ENCODE measurements around the gene RREB1.

Gene RREB1

DNA sequence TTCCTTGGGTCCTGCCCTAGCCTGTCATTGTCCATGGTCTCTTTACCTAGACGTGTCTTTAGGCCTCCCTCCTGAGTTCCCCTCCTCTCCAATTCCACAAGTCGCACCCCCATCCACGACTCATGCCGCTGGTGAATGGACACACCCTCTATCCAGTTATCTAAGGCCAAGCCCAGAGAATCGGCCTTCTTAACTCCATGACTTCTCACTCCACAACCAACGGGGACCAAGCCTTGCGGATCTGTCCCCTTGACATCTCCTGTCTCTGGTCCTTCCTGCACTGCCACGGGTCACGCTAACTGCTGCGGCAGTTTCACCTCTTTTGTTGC is 7.0 kb upstream of the RREB1 start:
- no peak for DNase-seq

DNA sequence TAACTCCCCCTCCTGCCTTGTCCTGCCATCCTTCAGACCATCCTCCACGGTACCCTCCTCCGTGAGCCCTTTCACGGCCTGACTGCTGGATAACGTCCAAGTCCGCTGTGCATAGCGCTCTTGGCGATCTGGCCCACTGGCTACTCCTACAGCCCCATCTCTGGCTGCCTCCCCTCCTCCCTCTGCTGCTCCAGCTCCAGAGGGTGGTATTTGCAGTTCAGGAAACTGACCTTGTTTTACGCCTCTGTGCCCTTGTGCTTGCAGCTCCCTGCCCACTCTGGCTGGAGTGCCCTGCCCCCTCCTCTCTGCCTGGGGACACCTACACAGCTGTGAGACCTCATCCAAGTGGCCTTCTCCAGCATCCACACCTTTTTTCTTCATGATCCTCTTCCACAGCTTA is 6.5 kb upstream of the RREB1 start:
- DNase-seq = no peak

DNA sequence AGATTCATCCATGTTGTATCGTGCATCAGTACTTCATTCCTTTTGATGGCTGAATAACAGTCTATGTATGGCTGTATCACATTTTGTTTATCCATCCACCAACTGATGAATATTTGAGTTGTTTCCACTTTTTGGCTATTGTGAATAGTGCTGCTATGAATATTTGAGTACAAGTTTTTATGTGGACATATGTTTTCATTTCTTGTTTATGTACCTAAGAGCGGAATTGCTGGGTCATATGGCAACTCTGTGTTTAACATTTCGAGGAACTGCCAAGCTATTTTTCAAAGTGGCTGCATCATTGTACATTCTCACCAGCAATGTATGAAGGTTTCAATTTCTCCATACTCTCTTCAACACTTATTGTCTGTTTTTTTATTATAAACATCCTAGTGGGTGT is 3.0 kb upstream of the RREB1 start:
- DNase-seq = no peak

DNA sequence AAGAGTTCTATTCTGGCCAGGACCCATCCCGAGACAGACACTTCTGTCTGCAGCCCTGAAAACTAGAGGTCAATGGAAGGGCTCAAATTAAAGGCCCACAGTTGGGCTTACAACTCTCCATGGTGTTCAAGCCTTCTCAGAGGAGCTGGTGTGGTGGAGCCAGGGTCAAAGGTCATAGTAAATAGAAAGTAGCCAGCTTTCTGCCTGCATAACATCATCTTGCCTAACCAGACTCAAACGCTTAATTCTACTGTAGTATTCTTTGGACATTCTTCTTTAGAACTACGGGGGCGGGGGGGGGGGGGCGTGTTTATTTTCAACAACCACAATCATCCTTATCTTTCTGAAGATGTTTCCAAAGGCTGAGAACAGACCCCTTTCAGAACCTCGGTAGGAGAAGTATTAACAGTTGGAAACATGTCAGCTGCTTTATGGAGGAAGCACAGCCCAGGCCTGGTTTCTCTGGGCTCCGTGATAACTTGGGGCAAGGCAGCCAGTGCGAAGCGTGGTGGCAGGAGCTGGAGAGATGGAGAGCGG is 1.5 kb upstream of the RREB1 start:
- DNase-seq = no peak

DNA sequence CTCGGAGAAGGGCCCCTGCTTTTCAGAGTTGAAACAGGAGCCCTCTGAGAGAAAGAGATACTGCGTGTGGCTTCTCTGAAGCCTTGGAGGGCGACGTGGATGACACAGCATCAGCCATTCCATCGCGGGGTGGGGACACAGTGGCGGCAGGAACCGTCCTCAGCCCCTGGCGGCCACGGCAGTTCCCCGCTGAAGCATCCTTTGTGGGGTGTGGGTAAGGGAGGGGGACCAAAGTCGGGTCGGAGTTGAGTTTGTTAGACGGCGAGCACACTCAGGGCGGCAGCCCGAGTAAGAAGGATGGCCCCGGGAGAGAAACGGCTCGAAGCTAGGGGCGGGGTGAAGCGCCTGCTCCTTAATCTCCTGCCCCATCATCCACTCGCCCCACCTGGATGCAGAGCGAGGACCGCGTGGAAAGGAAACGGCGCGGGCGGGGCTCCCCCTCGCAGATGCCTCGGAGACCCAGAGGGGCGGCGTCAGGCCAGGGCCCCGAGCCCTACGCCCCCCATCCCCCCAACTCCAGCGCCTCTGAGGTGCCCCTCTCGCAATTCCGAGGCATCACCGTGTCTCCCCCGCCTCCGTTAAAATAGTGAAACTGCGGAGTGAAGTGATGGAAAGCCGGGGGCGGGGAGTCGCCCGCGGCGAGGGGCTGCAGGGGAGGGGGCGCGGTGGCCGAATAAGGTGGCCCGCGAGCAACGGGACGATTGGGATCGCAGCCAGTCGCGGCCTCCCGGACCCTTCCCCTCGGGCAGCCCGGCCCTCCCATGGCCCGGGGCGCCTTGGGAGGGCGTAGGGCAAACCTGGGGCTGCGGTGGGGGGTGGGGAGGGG is 796 bp upstream of the RREB1 start:
- no peak for DNase-seq

DNA sequence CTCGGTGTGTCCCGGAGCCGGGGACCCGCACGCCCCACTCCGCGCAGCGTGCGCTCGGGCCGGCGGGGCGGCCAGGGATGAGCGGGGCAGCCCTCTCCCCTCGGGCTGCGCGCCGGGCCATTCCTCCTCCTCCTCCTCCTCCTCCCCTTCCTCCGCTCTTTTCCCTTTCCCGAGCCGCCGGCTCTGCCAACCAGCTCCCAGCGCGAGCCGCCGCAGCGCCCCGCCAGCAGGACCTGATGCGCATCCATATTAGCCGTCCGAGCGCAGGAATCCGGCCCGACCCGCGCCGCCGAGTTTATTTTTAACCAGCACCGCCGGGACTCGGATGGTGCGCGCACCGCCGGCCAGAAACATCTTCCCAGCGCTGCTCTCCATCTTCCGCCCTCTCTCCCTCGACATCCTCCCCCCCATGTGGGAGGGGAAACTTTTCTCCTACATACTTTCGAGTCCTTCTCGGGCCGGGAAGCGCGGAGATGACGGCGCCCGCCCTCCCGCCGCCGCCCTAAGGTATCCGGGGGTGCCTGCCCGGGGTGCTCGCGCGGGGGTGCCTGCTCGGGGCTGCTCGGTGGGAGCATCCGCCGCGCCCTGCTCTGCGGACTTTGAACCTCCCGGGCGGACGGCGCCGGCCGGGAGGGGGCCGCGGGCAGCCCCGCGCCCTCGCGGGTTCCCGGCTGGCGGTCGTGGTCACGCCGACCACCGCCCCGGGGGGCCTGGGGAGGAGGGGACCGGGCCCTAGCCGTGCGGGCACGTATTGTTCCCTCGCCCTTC is 619 bp downstream of the RREB1 start:
- peak; percentile 40 for DNase-seq

DNA sequence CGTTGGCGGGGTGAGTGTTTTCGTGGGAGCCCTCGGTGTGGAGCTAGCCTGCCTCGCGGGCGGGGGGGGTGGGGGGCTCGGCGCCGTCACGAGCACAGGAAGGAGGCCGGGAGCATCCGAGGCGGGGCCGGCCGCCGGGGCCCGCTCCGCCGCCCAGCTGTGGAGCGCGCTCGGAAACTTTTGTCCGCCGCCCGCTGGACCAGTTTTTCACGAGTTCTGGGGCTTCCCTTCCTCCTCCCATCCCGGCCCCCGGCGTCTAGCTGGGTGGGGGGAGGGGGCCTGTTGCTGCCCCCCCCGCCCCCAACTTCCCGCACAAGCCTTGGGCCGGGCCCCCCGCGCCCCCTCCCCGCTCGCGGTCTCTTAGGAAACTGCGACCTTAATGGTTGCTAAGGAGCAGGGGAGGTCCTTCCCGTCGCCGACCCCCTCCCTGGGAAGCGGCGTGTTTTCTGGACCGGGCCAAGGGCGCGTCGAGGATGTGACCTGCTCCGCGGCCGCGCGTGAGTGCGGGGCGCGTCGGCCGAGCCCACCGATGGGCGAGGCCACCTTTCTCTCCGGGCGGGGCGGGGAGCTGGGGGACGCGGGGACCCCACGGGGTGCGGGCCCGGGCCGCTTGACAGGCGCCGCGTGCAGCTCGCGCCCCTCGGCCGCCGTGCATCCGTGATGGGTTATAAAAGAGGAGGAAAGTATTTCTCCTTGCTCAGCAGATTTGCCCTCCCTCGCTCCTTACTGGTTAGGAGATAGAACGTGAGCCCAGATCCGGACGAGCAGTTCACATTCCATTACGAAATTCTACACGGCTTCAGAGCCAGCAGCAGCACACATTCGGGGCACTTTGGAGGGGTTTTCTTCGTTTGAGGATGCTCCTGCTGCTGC is 1.4 kb downstream of the RREB1 start:
- peak; percentile 45 for DNase-seq

DNA sequence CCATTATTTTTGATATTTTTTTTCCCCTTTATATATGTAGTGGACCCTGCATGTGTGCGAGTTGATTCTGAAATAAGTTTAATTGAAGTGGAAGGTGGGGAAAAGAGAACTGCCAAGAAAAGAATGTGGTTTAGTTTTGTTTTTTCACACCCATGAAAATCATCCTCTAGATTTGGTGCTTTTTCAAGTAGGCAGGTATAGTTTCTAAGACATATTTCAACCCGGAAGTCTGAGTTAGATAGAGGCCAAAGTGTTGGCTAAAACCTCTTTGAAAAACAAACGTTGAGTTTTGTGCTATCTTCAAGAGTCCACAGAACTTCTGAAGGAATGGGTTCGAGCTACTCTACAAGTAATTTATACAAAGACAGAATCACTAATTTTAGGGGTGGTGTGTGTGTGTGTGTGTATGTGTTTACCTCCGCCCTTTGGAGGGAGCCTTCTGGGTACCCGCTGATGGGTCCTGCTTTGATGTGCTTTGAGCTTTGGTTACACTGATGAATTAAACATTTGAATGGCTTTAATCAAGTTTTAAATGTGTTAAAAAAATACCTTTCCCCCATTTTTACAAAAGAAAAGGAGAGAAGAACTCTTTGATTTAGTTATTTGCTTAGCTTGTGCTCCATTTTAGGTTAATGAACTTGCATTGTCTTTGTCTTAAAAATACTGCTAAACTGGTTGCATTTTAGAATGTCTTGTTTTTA is 2.5 kb downstream of the RREB1 start:
- DNase-seq = no peak

DNA sequence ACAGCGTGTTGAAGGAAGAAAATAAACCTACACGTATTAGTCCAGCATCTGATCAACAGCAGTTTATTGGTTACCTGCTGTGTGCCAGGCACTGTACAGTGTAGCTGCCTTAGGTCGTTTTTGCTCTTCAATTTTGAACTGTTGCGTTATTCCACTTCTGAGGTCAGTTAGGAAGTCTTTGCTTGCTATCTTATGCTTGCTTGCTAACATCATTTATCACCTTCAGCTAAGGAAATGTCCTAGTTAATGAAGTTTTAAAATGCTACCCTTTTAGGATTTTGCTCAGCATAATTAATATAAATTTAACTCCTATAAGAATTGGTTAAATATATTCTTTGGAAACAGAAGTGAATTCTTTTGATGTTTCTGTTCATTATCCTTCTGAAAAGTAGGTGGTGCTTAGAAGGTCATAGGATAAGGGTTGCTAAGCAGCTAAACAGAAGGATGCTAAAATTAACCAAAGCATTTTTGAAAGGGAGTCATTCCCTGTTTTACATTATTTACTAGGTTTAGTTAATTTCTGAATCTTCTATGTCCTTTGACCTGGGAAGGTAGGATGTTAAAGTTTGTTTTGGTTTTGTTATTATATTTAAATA is 3.4 kb downstream of the RREB1 start:
- DNase-seq = no peak

DNA sequence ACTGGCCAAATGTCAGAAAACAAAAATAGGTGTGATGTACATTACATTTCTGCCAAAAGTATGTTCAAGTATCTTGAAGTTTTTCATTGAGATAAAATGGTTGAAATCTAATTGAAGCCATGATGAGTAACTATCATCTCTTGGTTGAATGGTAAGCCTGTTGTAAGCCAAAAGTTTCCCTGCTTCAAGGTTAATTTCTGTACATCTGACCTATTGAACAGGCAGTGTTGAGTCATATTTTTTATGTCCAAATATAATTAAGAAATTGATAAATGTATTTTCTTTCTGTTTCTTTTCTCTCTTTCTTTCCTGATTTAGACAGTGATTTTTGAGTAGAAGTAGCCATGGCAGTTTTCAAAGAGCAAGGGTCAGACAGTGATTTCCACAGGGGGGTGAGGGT is 4.4 kb downstream of the RREB1 start:
- DNase-seq = no peak

DNA sequence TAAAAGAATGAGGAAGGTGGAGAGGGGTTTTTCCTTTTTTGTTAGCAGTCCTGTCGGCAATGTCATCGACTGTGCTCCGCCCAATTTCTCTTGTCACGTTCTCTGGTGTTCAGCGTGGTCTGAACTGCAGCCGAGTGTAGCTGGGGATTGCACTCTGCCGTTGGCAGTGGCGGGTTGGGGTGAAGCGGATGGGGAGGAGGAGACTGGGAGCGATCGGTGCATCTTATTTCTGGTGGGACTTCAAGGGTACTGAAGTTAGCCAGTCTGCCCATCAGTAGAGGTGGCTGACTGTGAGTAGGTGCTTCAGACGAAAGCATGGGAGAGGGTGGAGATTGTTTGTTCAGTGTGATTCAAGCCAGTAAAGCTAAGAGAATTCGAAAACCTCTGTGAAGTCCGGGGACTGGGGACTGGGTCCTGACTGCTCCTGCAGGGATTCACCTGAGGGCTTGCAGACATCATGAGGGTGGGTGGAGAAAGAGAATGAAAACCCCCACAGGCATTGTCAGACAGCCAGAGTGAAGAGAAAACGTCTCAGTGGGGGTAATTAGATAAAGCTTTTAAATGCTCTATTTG is 5.1 kb downstream of the RREB1 start:
- no peak for DNase-seq

DNA sequence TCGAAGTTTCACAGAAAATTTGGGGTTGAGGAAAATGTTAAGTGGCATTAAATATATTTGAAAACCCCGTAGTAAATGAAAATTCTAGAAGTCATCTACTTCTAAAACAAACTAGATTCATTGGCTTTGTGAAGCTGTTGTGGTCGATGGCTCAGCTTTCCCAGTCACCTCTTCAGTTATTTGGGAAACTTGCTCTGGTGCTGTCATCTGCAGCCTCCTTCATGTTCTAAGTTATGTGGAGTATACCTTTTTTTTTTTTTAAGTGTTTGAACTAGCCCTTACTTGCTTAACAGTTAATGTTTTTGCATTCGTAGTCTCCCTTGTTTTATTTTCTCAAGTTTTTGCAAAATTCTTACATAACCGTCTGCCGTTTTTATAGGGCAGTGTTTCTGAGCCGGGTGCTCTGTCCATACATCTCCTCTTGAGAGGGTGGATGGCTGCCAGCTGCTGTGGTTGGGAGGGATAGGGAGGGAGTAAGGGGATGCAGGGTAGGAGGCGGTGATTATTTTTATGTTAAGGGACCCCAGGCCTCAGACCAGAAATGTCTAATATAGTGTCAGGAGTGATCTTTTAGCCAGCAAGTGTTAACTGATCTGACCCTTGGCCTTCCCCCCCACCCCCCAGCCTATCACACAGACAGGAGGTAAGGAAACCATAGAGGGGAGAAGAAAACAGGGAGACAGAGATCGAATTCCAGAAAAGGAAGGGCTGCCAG is 7.1 kb downstream of the RREB1 start:
- DNase-seq = no peak

DNA sequence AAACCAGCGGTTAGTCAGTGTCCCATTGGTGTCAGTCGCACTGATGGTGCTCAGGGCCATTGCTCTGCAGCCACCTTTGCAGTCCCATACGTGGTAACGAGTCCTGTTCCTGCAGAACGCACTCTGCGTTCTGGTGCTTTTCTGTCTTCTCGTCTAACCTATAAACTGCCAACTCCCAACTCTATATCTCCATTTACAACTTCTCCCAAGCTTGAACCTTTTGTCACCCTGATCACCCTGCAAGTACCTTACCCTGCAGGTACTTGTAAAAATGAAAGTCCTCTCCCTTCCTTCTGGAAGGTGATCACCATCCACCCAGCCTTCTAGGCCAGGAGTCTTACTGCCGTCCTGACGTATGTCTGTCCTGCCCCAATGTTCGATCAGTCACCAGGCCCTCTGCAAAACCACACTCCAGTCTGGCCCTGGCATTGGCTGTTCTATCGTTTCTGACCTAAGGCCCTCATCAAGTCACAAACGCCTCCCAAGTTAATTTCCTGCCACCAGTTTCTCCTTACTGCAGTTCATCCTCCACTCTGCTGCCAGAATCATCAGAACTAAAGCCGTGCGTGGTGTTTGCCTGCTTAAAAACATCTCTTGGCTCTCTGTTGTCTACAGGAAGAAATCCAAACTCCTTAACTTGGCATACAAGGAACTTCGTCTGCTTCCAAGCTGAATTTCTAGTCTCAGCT is 7.9 kb downstream of the RREB1 start:
- no peak for DNase-seq

DNA sequence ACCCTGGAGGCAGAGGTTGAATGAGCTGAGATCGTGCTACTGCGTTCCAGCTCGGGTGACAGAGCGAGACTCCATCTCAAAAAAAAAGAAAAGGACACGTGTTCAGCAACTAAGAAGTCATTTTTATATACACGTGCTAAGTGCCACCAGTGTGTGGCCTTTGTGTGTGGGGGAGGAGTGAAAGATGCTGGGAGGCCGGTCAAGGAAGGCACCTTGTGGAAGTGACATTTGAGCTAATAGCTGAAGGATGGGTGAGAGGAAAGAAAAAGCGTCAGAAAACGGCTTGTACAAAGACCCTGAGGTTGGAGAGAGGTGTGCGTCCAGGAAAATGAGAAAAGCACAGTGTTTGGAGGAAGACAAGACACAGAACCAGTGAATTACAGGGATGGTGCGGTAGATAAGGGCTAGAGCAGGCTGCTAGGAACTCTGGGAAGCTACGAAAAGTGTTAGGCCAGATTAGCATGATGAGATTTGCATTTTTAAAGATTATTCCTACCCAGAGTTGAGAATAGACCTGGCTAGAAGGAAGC is 11.6 kb downstream of the RREB1 start:
- DNase-seq = no peak

DNA sequence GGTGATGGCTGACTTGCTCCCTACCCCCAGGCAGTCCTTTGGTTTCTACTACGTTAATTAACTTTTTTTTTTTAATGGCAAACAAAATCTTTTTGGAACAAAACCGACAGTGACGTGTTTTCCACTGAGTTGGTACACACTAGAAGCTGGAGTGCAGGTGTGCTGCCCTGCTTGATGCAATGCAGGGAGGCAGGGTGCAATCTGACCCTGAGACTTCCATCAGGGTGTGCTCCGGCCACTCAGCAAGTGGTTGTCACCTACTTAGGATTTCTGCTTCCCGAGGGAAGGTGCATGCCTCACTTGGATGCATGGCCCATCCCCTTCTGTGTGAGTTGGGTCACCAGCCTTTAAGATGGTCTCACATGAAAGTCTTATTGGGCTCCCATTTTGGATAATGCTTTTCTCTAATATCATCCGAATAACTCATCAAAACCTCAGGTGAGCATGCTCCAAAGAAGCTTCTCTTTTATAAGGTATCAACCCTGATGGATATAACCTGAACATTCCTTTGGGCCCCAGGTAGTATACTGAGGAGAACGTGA is 14.0 kb downstream of the RREB1 start:
- no peak for DNase-seq

DNA sequence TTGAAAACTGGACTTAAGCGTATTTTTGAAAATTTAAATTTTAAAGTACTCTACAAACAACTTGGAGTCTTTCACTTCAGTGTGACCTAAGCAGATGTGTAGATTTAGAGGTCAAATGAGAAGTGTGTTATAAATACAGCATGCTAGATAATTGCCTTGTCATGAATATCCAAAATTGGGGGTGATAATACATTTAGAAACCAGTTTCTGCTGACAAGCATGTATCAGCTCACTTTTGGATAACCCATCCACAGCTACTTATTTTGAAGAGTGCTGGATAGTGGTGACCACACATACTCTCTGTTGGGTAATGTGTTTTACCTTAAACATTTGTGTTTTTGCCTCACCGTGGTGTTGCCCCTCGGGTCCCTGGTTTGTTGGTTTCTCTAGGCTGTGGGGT is 14.9 kb downstream of the RREB1 start:
- DNase-seq = no peak

DNA sequence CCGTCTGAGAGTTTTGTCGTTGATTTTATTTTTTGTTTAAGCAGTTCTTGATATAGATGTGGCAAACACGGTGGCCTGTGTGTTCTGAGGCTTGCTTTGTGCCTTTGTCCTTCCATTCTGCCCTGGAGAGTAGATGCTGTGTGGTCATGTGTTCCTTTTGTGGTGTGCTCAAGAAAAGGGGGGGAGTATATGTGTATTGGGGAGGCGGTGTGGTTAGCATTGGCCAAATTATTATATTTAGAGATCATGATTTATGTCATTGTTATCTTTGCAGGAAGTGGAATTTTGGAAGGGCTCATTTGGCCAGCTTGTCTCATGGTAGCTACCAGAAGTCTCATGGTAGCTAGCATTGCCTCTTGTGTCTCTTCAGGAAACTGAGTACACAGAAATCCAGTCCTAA is 16.4 kb downstream of the RREB1 start:
- DNase-seq = no peak

DNA sequence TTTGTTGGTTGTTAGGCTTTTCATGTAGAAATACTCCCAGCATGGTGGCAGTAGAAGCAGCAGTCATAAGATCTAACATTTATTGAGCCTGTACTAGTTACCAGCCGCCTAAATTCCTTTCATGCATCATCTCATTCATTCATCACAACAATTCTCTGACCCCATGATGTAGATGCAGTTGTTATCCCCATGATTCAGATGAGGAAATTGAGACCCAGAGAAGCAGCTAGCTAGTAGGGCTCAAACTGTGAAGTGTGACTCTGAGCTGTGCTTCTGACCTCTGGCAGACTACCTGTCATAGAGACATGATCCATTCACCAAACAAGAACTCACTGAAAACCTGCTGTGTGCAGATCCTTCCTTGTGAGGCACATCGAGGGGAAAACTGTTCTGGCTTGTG is 16.9 kb downstream of the RREB1 start:
- no peak for DNase-seq

DNA sequence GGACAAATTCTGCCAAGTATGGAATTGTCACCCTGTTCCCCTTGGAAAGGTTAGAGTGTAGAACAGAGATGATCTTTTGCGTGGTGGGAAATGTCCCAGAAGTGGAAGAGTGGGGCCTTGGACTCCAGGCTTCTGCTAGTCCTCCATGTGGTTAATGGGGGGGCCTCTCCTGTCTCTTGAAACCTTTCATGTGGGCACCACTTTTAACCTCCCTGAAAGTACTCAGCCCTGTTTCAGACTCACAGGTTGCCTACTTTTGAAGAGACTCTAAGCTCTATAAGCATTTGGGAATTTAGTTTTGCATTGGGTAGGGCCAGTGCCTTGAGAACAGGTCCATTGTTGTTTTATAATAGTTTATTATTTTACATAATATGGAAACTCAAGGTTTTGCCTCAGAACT is 17.5 kb downstream of the RREB1 start:
- no peak for DNase-seq

DNA sequence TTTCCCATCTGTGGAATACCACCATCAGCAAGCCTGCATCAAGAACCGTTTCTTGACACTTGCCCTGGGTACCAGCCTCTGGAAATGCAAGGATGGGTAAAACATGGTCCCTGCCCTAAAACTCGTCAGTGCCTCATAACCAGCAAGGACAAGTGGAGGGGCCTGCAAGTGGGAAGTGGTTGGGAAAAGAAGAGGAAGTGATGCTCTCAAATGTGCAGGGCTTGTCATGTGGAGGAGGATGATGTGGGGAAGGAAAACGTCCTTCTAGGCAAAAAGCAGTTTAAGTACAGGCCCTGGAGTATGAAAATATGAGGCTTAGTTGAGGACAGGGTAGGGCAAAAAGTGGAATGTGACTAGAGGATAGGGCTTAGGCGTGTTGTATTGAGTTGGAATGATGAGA is 19.0 kb downstream of the RREB1 start:
- DNase-seq = no peak

Data from NCI-H1694 treated with DMSO at 0.1 percent for 48 hours (cell line).